HepG2 (cell line): ENCODE measurements around the gene ACTRT2. TPM values are rescaled to one million over a fixed set of nuclear protein-coding genes. Genes with fewer than 3 reads are reported as not detected.

Experiments used
- ATAC-seq: fragments of 200-7000 bp; cut with Tn5 transposase; 3 replicates; pipeline ENCODE4 v1.9.1; 2020; ENCODE audit warnings: mild to moderate bottlenecking, moderate library complexity
- BruUV-seq: library from RNA; stranded (reverse); fragments of 400-500 nt; replicated peaks from 2 replicates; lab custom pipeline; 2021; lab: Mats Ljungman, UMichigan
- CTCF ChIA-PET: fragments of 300-600 bp; formaldehyde crosslinking; extraction: SDS; loops from one replicate; lab custom pipeline; 2021; ENCODE audit warnings: low total read pairs, inconsistent platforms, low intra/inter-chr PET ratio; lab: Yijun Ruan, JAX
- POLR2A ChIA-PET: fragments of 350-600 bp; sonication (Branson Sonifier 250); formaldehyde crosslinking; loops from one replicate; lab custom pipeline; 2020; ENCODE audit warnings: antibody characterized with exemption, inconsistent platforms; lab: Yijun Ruan, JAX
- DNase-seq: peaks from one replicate; pipeline ENCODE4 v3.0.0-alpha.2; 2015; ENCODE audit warnings: low spot score
- FAIRE-seq: peaks from 3 replicates; lab custom pipeline; 2011; peaks lifted over from hg19 to GRCh38; lab: Jason Lieb, UNC
- H2AFZ ChIP-seq: one replicate; pipeline ENCODE4 v1.6.1; 2011; ENCODE audit warnings: low read length, inconsistent platforms
- H3K27ac ChIP-seq: fragments of 300-600 bp; 3 replicates; pipeline ENCODE4 v1.8.0; 2011; ENCODE audit warnings: mixed run types, mild to moderate bottlenecking, mixed read lengths, low read length, inconsistent platforms; ENCODE audit not compliant: insufficient read depth; ENCODE audit errors: extremely low read length
- H3K27me3 ChIP-seq, 2 experiments: fragments of 200-600 bp in 1 of 2; 2 replicates in 1 of 2; 3 replicates in 1 of 2; pipeline versions ENCODE4 v1.6.0 to v1.8.0; 2011; ENCODE audit warnings: low read length in 2 of 2, mild to moderate bottlenecking in 2 of 2, moderate library complexity in 2 of 2, inconsistent platforms in 1 of 2; ENCODE audit not compliant: insufficient read depth in 2 of 2, control insufficient read depth in 1 of 2
- H3K36me3 ChIP-seq, 2 experiments: fragments of 200-600 bp in 1 of 2; replicated peaks in 1 of 2; 2 replicates in 1 of 2; 3 replicates in 1 of 2; pipeline versions ENCODE4 v1.5.1 to v1.8.0; 2011; ENCODE audit warnings: low read length in 2 of 2, inconsistent platforms in 1 of 2; ENCODE audit not compliant: insufficient read depth in 2 of 2, control insufficient read depth in 1 of 2
- H3K4me1 ChIP-seq: 2 replicates; pipeline ENCODE4 v1.5.1; 2012; ENCODE audit warnings: low read length, inconsistent platforms; ENCODE audit not compliant: insufficient read depth
- H3K4me2 ChIP-seq: 2 replicates; pipeline ENCODE4 v1.6.0; 2011; ENCODE audit warnings: low read depth, low read length, inconsistent platforms
- H3K4me3 ChIP-seq, 3 experiments: fragments of 200-600 bp in 1 of 3; sonication (generic), shearing (Covaris generic) in 1 of 3; replicated peaks in 1 of 3; 2 replicates each; pipeline ENCODE4 v1.5.1; 2011 to 2016; ENCODE audit warnings: low read length in 3 of 3, inconsistent platforms in 2 of 3, low read depth in 2 of 3, mild to moderate bottlenecking in 2 of 3, control low read depth in 1 of 3, mixed read lengths in 1 of 3; ENCODE audit not compliant: insufficient read depth in 1 of 3
- H3K79me2 ChIP-seq: one replicate; pipeline ENCODE4 v1.6.1; 2011; ENCODE audit warnings: low read length, inconsistent platforms; ENCODE audit not compliant: insufficient read depth
- H3K9ac ChIP-seq: 2 replicates; pipeline ENCODE4 v1.6.0; 2011; ENCODE audit warnings: mild to moderate bottlenecking, low read depth, low read length, inconsistent platforms; ENCODE audit not compliant: insufficient read depth
- H3K9me3 ChIP-seq: 2 replicates; pipeline ENCODE4 v1.5.1; 2012; ENCODE audit warnings: mild to moderate bottlenecking, low read length
- H4K20me1 ChIP-seq: 2 replicates; pipeline ENCODE4 v1.6.0; 2011; ENCODE audit warnings: inconsistent platforms, mild to moderate bottlenecking, low read length, moderate library complexity; ENCODE audit not compliant: insufficient read depth
- FIP1L1 ChIP-seq: fragments of 200-400 bp; formaldehyde crosslinking; IDR thresholded peaks from 2 replicates; pipeline ENCODE4 v1.6.1; 2018; ENCODE audit warnings: low read depth, mild to moderate bottlenecking, low read length, moderate library complexity, borderline replicate concordance; ENCODE audit not compliant: insufficient read depth
- MIER3 ChIP-seq: IDR thresholded peaks from 2 replicates; pipeline ENCODE4 v1.6.1; 2016; ENCODE audit warnings: missing compliant biosample characterization, borderline replicate concordance
- MXI1 ChIP-seq: IDR thresholded peaks from 3 replicates; pipeline ENCODE4 v1.6.1; 2012; ENCODE audit warnings: low read depth, low read length, inconsistent platforms, borderline replicate concordance
- NFKB2 ChIP-seq: sonication (generic); formaldehyde crosslinking; IDR thresholded peaks from 2 replicates; pipeline ENCODE4 v1.4.0; 2020; ENCODE audit warnings: missing genetic modification reagents, borderline replicate concordance
- PHB2 ChIP-seq: fragments of 450-650 bp; IDR thresholded peaks from 2 replicates; pipeline ENCODE4 v1.6.1; 2018; ENCODE audit not compliant: partially characterized antibody
- RBAK ChIP-seq: sonication (generic); formaldehyde crosslinking; IDR thresholded peaks from 2 replicates; pipeline ENCODE4 v1.5.1; 2020; ENCODE audit warnings: mild to moderate bottlenecking, missing genetic modification reagents
- YY1 ChIP-seq: IDR thresholded peaks from 2 replicates; pipeline ENCODE4 v1.6.1; 2011; ENCODE audit warnings: low read length, low read depth, moderate library complexity, mild to moderate bottlenecking; ENCODE audit not compliant: insufficient read depth, insufficient replicate concordance
- ZNF510 ChIP-seq: sonication (generic); formaldehyde crosslinking; IDR thresholded peaks from 2 replicates; pipeline ENCODE4 v1.4.0; 2020; ENCODE audit warnings: low read depth, mild to moderate bottlenecking, missing genetic modification reagents
- ZNF543 ChIP-seq: sonication (generic); formaldehyde crosslinking; IDR thresholded peaks from 2 replicates; pipeline ENCODE4 v1.4.0; 2020; ENCODE audit warnings: mild to moderate bottlenecking, missing genetic modification reagents
- ZNF678 ChIP-seq: sonication (generic); formaldehyde crosslinking; IDR thresholded peaks from 2 replicates; pipeline ENCODE4 v1.4.0; 2020; ENCODE audit warnings: mild to moderate bottlenecking, missing genetic modification reagents
- WGBS: methylation state at CpG from one replicate; pipeline ENCODE4 v1.1.6; 2017; ENCODE audit warnings: low lambda C conversion rate; 5-methylcytosine and 5-hydroxymethylcytosine counted together
- in situ Hi-C: cut with HindIII; loops from 2 replicates; pipeline ENCODE4 v1.10.0; 2017; ENCODE audit warnings: low pct_unique_long_range_greater_than_20kb; ENCODE audit not compliant: extremely low pct_ligation_motif_present
- intact Hi-C: fragments of 100-400 bp; cut with micrococcal nuclease; formaldehyde crosslinking; loops from one replicate; pipeline ENCODE4 v1.10.0; 2022; ENCODE audit not compliant: unreplicated experiment
- polyA plus RNA-seq, 8 experiments: library from polyadenylated mRNA; depleted of rRNA in 3 of 8; stranded (reverse) in 7 of 8; unstranded in 1 of 8; fragments of >200 nt; fragmentation: Illumina TruSeq in 4 of 8; extraction: Trizol in 4 of 8; gene quantifications; 2 replicates each; pipeline versions ENCODE4 v1.2.1 to v1.2.3, GENCODE V29; 2011 to 2016; ENCODE audit warnings: low read depth in 4 of 8, missing spikeins in 1 of 8, mixed read lengths in 1 of 8; ENCODE audit not compliant: insufficient read depth in 1 of 8
- total RNA-seq, 5 experiments: library from RNA; depleted of rRNA; stranded (reverse); fragments of >200 nt; fragmentation: Illumina TruSeq; extraction: Trizol; gene quantifications; 2 replicates each; pipeline ENCODE4 v1.2.3, GENCODE V29; 2016; ENCODE audit warnings: low read depth in 1 of 5
- TF ChIP-seq, protein P1 (sequence below), 2 experiments: sonication (generic) in 1 of 2; formaldehyde crosslinking in 1 of 2; IDR thresholded peaks; 2 replicates each; pipeline versions ENCODE4 v1.6.1 to v1.9.0; 2014 to 2022; ENCODE audit warnings: antibody characterized with exemption in 1 of 2, borderline replicate concordance in 1 of 2, inconsistent platforms in 1 of 2, low read depth in 1 of 2, missing genetic modification reagents in 1 of 2
- TF ChIP-seq, protein P2 (sequence below): sonication (generic); formaldehyde crosslinking; IDR thresholded peaks from 2 replicates; pipeline ENCODE4 v1.4.0; 2020; ENCODE audit warnings: missing genetic modification reagents, borderline replicate concordance
- TF ChIP-seq, protein P3 (sequence below): sonication (generic); formaldehyde crosslinking; IDR thresholded peaks from 2 replicates; pipeline ENCODE4 v1.5.0; 2020; ENCODE audit warnings: missing genetic modification reagents, mild to moderate bottlenecking, borderline replicate concordance

ACTRT2 gene
- total and polyA plus RNA-seq, 2 of the 13 experiments (the other 11 are each of a cell fraction or from before 2014, with no cell fraction given): not detected

DNA sequence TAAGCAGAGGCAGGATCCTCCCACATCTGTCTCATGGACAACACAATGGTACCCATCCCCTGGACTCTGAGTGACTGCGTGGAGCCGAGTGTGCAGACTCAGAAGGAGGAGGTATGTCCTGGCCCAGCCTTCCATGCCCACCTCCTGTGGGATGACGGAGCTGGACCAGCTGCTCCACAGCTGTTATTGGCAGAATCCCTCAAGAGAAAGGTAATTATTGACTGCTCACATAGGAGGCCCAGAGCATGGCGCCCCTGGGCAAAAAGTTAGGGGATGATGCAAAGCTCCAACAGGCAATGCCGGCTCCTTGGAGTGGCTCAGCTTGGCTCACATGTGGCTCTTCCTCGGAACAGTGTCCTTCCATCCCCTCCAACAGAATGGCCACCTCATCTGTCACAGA is 12.2 kb upstream of the ACTRT2 start (continued):
- no peak for TF ChIP-seq PHB2
- TF ChIP-seq NFKB2 (CRISPR knock-in tag): no peak
- no peak for TF ChIP-seq ZNF543
- TF ChIP-seq ZNF510 (CRISPR knock-in tag): no peak
- TF ChIP-seq, protein P1, sequence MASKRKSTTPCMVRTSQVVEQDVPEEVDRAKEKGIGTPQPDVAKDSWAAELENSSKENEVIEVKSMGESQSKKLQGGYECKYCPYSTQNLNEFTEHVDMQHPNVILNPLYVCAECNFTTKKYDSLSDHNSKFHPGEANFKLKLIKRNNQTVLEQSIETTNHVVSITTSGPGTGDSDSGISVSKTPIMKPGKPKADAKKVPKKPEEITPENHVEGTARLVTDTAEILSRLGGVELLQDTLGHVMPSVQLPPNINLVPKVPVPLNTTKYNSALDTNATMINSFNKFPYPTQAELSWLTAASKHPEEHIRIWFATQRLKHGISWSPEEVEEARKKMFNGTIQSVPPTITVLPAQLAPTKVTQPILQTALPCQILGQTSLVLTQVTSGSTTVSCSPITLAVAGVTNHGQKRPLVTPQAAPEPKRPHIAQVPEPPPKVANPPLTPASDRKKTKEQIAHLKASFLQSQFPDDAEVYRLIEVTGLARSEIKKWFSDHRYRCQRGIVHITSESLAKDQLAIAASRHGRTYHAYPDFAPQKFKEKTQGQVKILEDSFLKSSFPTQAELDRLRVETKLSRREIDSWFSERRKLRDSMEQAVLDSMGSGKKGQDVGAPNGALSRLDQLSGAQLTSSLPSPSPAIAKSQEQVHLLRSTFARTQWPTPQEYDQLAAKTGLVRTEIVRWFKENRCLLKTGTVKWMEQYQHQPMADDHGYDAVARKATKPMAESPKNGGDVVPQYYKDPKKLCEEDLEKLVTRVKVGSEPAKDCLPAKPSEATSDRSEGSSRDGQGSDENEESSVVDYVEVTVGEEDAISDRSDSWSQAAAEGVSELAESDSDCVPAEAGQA (IDR thresholded peaks at IDR 0.05; ENCODE audit: low read depth): no peak
- TF ChIP-seq, protein P1 (CRISPR knock-in tag; IDR thresholded peaks at IDR 0.05; ENCODE audit: borderline replicate concordance): no peak
- TF ChIP-seq MIER3 (CRISPR knock-in tag): no peak
- TF ChIP-seq, all 625 proteins: peak for 0

DNA sequence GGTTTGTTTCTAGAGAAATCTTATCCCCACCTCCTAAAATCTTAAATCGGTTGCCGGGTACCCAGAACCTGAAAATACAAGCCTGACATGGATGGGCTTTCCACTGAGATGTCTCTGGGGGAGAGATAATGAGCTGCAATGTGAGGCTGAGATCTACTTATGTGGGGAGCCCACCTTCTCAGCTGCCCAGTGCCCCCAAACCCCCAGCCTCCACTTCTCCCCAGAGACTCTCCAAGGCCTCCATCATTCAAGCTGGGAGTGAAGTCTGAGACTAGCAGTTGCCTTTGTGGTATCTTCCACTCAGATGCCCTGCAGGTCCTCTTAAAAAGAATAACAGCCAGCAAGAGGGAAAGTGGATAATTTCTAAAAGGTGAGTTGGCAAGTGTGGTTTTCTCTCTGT is 11.7 kb upstream of the ACTRT2 start:
- Histone ChIP-seq H3K27ac (no peak overlapping the region), H4K20me1 (no peaks in the 10 kb centered on the region), H3K9me3 (peaks cover 24% of the 10 kb centered on the region), H3K36me3 (no peaks in the 10 kb centered on the region), H3K9ac (no peak overlapping the region), H2AFZ (no peak overlapping the region), H3K27me3 (peaks cover 3 to 33% of the 10 kb centered on the region in 2 experiments), H3K4me2 (no peak overlapping the region), H3K79me2 (no peaks in the 10 kb centered on the region), H3K4me1 (no peaks in the 10 kb centered on the region), H3K4me3 (no peak overlapping the region)
- ChIA-PET POLR2A (no interaction called here), CTCF (no interaction called here)
- intact Hi-C loops: no loop called here
- ATAC-seq (no peak), FAIRE-seq (no peak), DNase-seq (no peak)
- in situ Hi-C loops: no loop called here
- BruUV-seq: no TSS peak
- WGBS: 18% methylated on average over 2 of the region's 2 CpGs
- TF ChIP-seq FIP1L1: no peak
- no peak for TF ChIP-seq ZNF678
- no peak for TF ChIP-seq YY1
- TF ChIP-seq RBAK (CRISPR knock-in tag): no peak
- TF ChIP-seq, protein P2, sequence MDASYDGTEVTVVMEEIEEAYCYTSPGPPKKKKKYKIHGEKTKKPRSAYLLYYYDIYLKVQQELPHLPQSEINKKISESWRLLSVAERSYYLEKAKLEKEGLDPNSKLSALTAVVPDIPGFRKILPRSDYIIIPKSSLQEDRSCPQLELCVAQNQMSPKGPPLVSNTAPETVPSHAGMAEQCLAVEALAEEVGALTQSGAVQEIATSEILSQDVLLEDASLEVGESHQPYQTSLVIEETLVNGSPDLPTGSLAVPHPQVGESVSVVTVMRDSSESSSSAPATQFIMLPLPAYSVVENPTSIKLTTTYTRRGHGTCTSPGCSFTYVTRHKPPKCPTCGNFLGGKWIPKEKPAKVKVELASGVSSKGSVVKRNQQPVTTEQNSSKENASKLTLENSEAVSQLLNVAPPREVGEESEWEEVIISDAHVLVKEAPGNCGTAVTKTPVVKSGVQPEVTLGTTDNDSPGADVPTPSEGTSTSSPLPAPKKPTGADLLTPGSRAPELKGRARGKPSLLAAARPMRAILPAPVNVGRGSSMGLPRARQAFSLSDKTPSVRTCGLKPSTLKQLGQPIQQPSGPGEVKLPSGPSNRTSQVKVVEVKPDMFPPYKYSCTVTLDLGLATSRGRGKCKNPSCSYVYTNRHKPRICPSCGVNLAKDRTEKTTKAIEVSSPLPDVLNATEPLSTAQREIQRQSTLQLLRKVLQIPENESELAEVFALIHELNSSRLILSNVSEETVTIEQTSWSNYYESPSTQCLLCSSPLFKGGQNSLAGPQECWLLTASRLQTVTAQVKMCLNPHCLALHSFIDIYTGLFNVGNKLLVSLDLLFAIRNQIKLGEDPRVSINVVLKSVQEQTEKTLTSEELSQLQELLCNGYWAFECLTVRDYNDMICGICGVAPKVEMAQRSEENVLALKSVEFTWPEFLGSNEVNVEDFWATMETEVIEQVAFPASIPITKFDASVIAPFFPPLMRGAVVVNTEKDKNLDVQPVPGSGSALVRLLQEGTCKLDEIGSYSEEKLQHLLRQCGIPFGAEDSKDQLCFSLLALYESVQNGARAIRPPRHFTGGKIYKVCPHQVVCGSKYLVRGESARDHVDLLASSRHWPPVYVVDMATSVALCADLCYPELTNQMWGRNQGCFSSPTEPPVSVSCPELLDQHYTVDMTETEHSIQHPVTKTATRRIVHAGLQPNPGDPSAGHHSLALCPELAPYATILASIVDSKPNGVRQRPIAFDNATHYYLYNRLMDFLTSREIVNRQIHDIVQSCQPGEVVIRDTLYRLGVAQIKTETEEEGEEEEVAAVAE (CRISPR knock-in tag): no peak
- TF ChIP-seq, protein P3, sequence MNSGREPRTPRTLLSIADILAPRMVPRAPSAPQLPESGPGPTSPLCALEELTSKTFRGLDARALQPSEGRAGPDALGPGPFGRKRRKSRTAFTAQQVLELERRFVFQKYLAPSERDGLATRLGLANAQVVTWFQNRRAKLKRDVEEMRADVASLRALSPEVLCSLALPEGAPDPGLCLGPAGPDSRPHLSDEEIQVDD (CRISPR knock-in tag): no peak
- TF ChIP-seq MXI1: no peak
